ENCODE data around the gene TMEM231. TPM values are rescaled to one million over a fixed set of nuclear protein-coding genes. Genes with fewer than 3 reads are reported as not detected.
"Not testable (repeated sequence)": the region's sequence is repeated elsewhere in the genome, so short reads cannot be mapped to it uniquely, and the experiment has no call there.

Gene TMEM231
- total and polyA plus RNA-seq, 2 donors (not counting 1 experiment from before 2014, with no cell fraction given), result 9.6 to 18.8 TPM

GRCh38 chr16:75502916-75503605 is 53.0 kb downstream of the TMEM231 start:
- Histone ChIP-seq H3K27ac (ENCODE audit: insufficient read depth, low read length) (no peak overlapping the region), H3K27me3 (ENCODE audit: control insufficient read depth, insufficient read depth, low read length) (no peaks in the 10 kb centered on the region), H3K79me2 (ENCODE audit: control insufficient read depth, insufficient read depth, low read length) (no peaks in the 10 kb centered on the region), H3K36me3 (ENCODE audit: control insufficient read depth, insufficient read depth, low read length) (no peaks in the 10 kb centered on the region), H4K20me1 (ENCODE audit: control insufficient read depth, extremely low read depth, insufficient read depth, low read length) (no peaks in the 10 kb centered on the region), H2AFZ (ENCODE audit: low read length) (no peak overlapping the region), H3K4me3 (replicated peaks in 1 of 4; ENCODE audit: control extremely low read depth in 1 of 4, insufficient read depth in 1 of 4, low read depth in 3 of 4, low read length in 4 of 4) (no peak overlapping the region), H3K4me1 (ENCODE audit: control insufficient read depth, extremely low read depth, insufficient read depth, low read length) (no peaks in the 10 kb centered on the region), H3K9me3 (ENCODE audit: control insufficient read depth, insufficient read depth, low read depth, low read length) (no peaks in the 10 kb centered on the region), H3K4me2 (ENCODE audit: extremely low read depth, insufficient read depth, low read length) (no peak overlapping the region), H3K9ac (ENCODE audit: insufficient read depth, low read length) (no peak overlapping the region)
- no peak for DNase-seq (ENCODE audit: low read depth in 2 of 2)
- TF ChIP-seq CTCF (conservative IDR thresholded peaks at IDR 0.05 in 1 of 2, IDR thresholded peaks at IDR 0.05 in 1 of 2; ENCODE audit: low read depth in 1 of 2, low read length in 2 of 2) (no peak), EZH2 (IDR thresholded peaks at IDR 0.05; ENCODE audit: low read length, missing control alignments) (no peak)

- not testable (repeated sequence) for H3K9ac ChIP-seq (ENCODE audit: insufficient read depth, low read length); H3K4me2 ChIP-seq (ENCODE audit: extremely low read depth, insufficient read depth, low read length); H3K79me2 ChIP-seq (ENCODE audit: control insufficient read depth, insufficient read depth, low read length); H3K27ac ChIP-seq (ENCODE audit: insufficient read depth, low read length); H3K4me3 ChIP-seq (replicated peaks in 1 of 4; ENCODE audit: control extremely low read depth in 1 of 4, insufficient read depth in 1 of 4, low read depth in 3 of 4, low read length in 4 of 4); H2AFZ ChIP-seq (ENCODE audit: low read length); H4K20me1 ChIP-seq (ENCODE audit: control insufficient read depth, extremely low read depth, insufficient read depth, low read length); H3K9me3 ChIP-seq (ENCODE audit: control insufficient read depth, insufficient read depth, low read depth, low read length); H3K27me3 ChIP-seq (ENCODE audit: control insufficient read depth, insufficient read depth, low read length); H3K36me3 ChIP-seq (ENCODE audit: control insufficient read depth, insufficient read depth, low read length); H3K4me1 ChIP-seq (ENCODE audit: control insufficient read depth, extremely low read depth, insufficient read depth, low read length)
- DNase-seq (ENCODE audit: low read depth in 2 of 2), result peak; percentile 50 to 55
Measured at GRCh38 chr16:75501820-75502219, 54.2 kb downstream of the TMEM231 start.

GRCh38 chr16:75501359-75501758 is 54.7 kb downstream of the TMEM231 start:
- Histone ChIP-seq H4K20me1 (ENCODE audit: control insufficient read depth, extremely low read depth, insufficient read depth, low read length) (no peaks in the 10 kb centered on the region), H3K4me1 (ENCODE audit: control insufficient read depth, extremely low read depth, insufficient read depth, low read length) (no peaks in the 10 kb centered on the region), H2AFZ (ENCODE audit: low read length) (no peak overlapping the region), H3K4me2 (ENCODE audit: extremely low read depth, insufficient read depth, low read length) (no peak overlapping the region), H3K4me3 (replicated peaks in 1 of 4; ENCODE audit: control extremely low read depth in 1 of 4, insufficient read depth in 1 of 4, low read depth in 3 of 4, low read length in 4 of 4) (no peak overlapping the region), H3K9me3 (ENCODE audit: control insufficient read depth, insufficient read depth, low read depth, low read length) (no peaks in the 10 kb centered on the region), H3K79me2 (ENCODE audit: control insufficient read depth, insufficient read depth, low read length) (no peaks in the 10 kb centered on the region), H3K9ac (ENCODE audit: insufficient read depth, low read length) (no peak overlapping the region), H3K36me3 (ENCODE audit: control insufficient read depth, insufficient read depth, low read length) (no peaks in the 10 kb centered on the region), H3K27me3 (ENCODE audit: control insufficient read depth, insufficient read depth, low read length) (no peaks in the 10 kb centered on the region), H3K27ac (ENCODE audit: insufficient read depth, low read length) (no peak overlapping the region)
- no peak for DNase-seq (ENCODE audit: low read depth in 2 of 2)
- TF ChIP-seq EZH2 (IDR thresholded peaks at IDR 0.05; ENCODE audit: low read length, missing control alignments), result no peak
- TF ChIP-seq CTCF (conservative IDR thresholded peaks at IDR 0.05 in 1 of 2, IDR thresholded peaks at IDR 0.05 in 1 of 2; ENCODE audit: low read depth in 1 of 2, low read length in 2 of 2), result no peak

- not testable (repeated sequence) for H3K9me3 ChIP-seq (ENCODE audit: control insufficient read depth, insufficient read depth, low read depth, low read length); H3K4me1 ChIP-seq (ENCODE audit: control insufficient read depth, extremely low read depth, insufficient read depth, low read length); H4K20me1 ChIP-seq (ENCODE audit: control insufficient read depth, extremely low read depth, insufficient read depth, low read length); DNase-seq (ENCODE audit: low read depth in 2 of 2); H3K4me3 ChIP-seq (replicated peaks in 1 of 4; ENCODE audit: control extremely low read depth in 1 of 4, insufficient read depth in 1 of 4, low read depth in 3 of 4, low read length in 4 of 4); H3K4me2 ChIP-seq (ENCODE audit: extremely low read depth, insufficient read depth, low read length); H3K36me3 ChIP-seq (ENCODE audit: control insufficient read depth, insufficient read depth, low read length); H3K27ac ChIP-seq (ENCODE audit: insufficient read depth, low read length); H3K27me3 ChIP-seq (ENCODE audit: control insufficient read depth, insufficient read depth, low read length); H2AFZ ChIP-seq (ENCODE audit: low read length); H3K9ac ChIP-seq (ENCODE audit: insufficient read depth, low read length); H3K79me2 ChIP-seq (ENCODE audit: control insufficient read depth, insufficient read depth, low read length)
Measured at GRCh38 chr16:75498605-75499322, 57.3 kb downstream of the TMEM231 start.
